NCI-H146 treated with DMSO at 0.1 percent for 48 hours (cell line): ENCODE measurements around the gene AGO4.

Experiments
- DNase-seq: peaks from one replicate; lab custom pipeline; 2025; ENCODE audit not compliant: unreplicated experiment; lab: John Stamatoyannopoulos, UW

AGO4 gene

DNA sequence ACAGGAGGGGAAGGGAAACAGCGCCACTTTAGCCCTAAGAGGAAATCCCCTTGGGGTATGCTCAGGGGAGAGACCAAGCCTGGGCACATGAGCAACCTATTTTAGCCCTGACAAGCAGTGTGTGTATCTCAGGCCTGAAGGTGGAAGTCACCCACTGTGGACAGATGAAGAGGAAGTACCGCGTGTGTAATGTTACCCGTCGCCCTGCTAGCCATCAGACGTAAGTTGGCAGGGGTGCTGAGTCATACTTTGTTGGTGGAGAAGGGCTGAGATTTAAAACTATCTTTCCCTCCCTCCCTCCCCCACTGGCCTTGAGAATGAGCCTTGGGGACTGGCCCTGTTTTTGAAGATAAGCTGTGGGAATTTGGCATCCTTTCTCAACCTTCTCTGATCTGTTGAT lies 86.4 kb downstream of the AGO4 start:
- no peak for DNase-seq

DNA sequence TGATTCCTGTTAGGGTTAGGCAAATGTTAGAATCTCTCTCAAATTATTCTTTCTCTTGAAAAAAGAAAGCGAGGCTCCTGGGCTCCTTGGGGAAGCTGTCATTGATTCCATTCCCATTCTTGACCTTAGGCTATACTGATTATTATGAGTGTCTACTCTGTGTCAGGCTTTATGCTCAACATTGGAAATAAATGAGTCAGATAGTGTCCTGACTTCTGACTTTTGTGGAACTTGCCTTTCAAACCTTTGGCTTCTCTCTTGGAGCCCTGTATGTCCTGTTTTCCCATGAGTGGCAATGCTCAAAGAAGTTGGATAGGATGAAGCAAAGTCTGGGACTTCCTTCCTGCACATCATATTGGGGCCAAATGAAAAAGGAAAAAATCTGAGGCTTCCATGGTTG lies 86.8 kb downstream of the AGO4 start:
- no peak for DNase-seq

DNA sequence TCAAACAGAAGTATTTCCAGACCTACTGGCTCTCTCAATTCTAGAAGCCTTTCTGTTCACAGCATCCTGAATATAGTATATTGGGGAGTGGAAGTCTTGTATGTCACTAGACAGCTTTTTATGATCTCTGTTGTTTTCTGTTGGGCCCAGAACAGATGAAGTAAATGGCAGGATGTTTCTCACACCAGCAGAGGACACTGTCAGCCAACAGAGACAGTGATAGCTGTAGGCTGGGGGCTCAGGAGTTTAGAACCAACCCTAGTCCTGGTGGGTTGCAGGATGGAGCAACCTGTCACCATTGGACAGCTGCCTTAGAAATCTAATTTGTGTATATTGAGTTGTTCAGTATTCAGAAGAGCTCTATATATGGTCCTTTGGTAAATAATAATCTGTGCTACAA lies 92.1 kb downstream of the AGO4 start:
- no peak for DNase-seq

DNA sequence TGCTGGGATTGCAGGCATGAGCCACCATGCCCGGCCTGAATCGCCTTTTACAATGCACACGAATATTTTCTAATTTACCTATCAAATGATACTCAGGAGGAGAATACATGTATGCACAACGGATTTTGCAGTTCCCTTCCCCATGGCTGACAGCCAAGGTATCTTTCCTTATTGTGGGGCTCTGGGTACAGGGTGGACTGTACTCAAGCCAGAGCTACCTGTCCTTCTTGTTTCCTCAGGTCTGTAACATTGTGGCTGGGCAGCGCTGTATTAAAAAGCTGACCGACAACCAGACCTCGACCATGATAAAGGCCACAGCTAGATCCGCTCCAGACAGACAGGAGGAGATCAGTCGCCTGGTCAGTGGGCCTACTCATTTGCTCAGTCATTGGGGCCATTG lies 93.4 kb downstream of the AGO4 start:
- no peak for DNase-seq

DNA sequence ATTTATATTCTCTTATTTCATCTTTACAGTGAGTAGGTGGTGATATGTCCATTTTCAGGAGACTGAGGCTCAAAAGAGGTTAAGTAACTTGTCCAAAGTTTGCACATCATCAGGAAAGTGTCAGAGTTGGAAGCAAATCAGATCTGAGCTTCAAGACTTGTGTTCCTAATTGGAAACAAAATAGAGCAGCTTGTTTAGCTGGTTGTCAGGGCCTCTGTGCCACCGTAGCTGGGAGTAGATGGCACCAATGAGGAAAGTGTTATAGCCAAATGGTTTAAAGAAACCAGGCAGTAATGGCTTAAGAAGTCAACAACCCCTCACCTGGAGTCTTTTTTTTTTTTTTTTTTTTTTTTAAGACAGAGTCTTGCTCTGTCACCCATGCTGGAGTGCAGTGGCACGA lies 94.9 kb downstream of the AGO4 start:
- DNase-seq = no peak
